HL-60 (cell line): ENCODE data around the gene SHB.

Experiments
- POLR2AphosphoS5 ChIP-seq: IDR thresholded peaks from 2 replicates; pipeline ENCODE4 v1.6.1; 2012; ENCODE audit warnings: low read depth
- SPI1 ChIP-seq: IDR thresholded peaks from 2 replicates; pipeline ENCODE4 v1.6.1; 2012; ENCODE audit warnings: low read depth, mild to moderate bottlenecking, borderline replicate concordance
- TF ChIP-seq, protein P1 (sequence below): IDR thresholded peaks from 2 replicates; pipeline ENCODE4 v1.6.1; 2012; ENCODE audit warnings: low read depth; ENCODE audit not compliant: insufficient replicate concordance
- TF ChIP-seq, protein P2 (sequence below): IDR thresholded peaks from one replicate; pipeline ENCODE4 v1.5.1; 2011; ENCODE audit warnings: low read length, control low read depth, inconsistent platforms; ENCODE audit not compliant: insufficient read depth

GRCh38 chr9:37975639-37976038 lies 93.4 kb downstream of the SHB start:
- TF ChIP-seq, protein P1, sequence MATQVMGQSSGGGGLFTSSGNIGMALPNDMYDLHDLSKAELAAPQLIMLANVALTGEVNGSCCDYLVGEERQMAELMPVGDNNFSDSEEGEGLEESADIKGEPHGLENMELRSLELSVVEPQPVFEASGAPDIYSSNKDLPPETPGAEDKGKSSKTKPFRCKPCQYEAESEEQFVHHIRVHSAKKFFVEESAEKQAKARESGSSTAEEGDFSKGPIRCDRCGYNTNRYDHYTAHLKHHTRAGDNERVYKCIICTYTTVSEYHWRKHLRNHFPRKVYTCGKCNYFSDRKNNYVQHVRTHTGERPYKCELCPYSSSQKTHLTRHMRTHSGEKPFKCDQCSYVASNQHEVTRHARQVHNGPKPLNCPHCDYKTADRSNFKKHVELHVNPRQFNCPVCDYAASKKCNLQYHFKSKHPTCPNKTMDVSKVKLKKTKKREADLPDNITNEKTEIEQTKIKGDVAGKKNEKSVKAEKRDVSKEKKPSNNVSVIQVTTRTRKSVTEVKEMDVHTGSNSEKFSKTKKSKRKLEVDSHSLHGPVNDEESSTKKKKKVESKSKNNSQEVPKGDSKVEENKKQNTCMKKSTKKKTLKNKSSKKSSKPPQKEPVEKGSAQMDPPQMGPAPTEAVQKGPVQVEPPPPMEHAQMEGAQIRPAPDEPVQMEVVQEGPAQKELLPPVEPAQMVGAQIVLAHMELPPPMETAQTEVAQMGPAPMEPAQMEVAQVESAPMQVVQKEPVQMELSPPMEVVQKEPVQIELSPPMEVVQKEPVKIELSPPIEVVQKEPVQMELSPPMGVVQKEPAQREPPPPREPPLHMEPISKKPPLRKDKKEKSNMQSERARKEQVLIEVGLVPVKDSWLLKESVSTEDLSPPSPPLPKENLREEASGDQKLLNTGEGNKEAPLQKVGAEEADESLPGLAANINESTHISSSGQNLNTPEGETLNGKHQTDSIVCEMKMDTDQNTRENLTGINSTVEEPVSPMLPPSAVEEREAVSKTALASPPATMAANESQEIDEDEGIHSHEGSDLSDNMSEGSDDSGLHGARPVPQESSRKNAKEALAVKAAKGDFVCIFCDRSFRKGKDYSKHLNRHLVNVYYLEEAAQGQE = no peak
- TF ChIP-seq, protein P2, sequence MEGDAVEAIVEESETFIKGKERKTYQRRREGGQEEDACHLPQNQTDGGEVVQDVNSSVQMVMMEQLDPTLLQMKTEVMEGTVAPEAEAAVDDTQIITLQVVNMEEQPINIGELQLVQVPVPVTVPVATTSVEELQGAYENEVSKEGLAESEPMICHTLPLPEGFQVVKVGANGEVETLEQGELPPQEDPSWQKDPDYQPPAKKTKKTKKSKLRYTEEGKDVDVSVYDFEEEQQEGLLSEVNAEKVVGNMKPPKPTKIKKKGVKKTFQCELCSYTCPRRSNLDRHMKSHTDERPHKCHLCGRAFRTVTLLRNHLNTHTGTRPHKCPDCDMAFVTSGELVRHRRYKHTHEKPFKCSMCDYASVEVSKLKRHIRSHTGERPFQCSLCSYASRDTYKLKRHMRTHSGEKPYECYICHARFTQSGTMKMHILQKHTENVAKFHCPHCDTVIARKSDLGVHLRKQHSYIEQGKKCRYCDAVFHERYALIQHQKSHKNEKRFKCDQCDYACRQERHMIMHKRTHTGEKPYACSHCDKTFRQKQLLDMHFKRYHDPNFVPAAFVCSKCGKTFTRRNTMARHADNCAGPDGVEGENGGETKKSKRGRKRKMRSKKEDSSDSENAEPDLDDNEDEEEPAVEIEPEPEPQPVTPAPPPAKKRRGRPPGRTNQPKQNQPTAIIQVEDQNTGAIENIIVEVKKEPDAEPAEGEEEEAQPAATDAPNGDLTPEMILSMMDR = no peak
- TF ChIP-seq POLR2AphosphoS5 = no peak
- no peak for TF ChIP-seq SPI1
